Osteocyte (in vitro differentiated cells): ENCODE measurements around the gene FIGN. TPM values are rescaled to one million over a fixed set of nuclear protein-coding genes. Genes with fewer than 3 reads are reported as not detected.

Source experiments
- DNase-seq: peaks from one replicate; pipeline ENCODE4 v3.0.0; 2021; ENCODE audit warnings: mixed read lengths; ENCODE audit not compliant: unreplicated experiment; ENCODE audit errors: extremely low spot score
- H3K27ac Mint-ChIP-seq: one replicate; pipeline ENCODE4 v1.8.0; 2021; ENCODE audit warnings: mild to moderate bottlenecking, mixed read lengths; ENCODE audit not compliant: unreplicated experiment
- H3K27me3 Mint-ChIP-seq: one replicate; pipeline ENCODE4 v1.8.0; 2021; ENCODE audit warnings: mixed read lengths; ENCODE audit not compliant: unreplicated experiment
- H3K36me3 Mint-ChIP-seq: one replicate; pipeline ENCODE4 v1.8.0; 2021; ENCODE audit warnings: mixed read lengths; ENCODE audit not compliant: unreplicated experiment
- H3K4me1 Mint-ChIP-seq: one replicate; pipeline ENCODE4 v1.8.0; 2021; ENCODE audit warnings: mixed read lengths; ENCODE audit not compliant: unreplicated experiment
- H3K4me3 Mint-ChIP-seq: one replicate; pipeline ENCODE4 v1.8.0; 2021; ENCODE audit warnings: mild to moderate bottlenecking, moderate library complexity, mixed read lengths; ENCODE audit not compliant: unreplicated experiment
- H3K9me3 Mint-ChIP-seq: one replicate; pipeline ENCODE4 v1.8.0; 2021; ENCODE audit warnings: mixed read lengths; ENCODE audit not compliant: unreplicated experiment
- CTCF ChIP-seq: fragments of 200-600 bp; sonication (generic); IDR thresholded peaks from 2 replicates; pipeline ENCODE4 v1.5.0; 2021; ENCODE audit warnings: antibody characterized with exemption, mild to moderate bottlenecking, moderate library complexity
- total RNA-seq: library from RNA; stranded (reverse); gene quantifications from 2 replicates; pipeline ENCODE4 v1.2.1, GENCODE V29; 2021

Gene FIGN
- total RNA-seq, 1 donor from 2014 or later, result 37.7 TPM

GRCh38 chr2:163657281-163657656 is 78.5 kb downstream of the FIGN start:
- Mint-ChIP-seq H3K27ac (peak overlapping the region; percentile 32), H3K9me3 (no peaks in the 10 kb centered on the region), H3K4me1 (peaks cover 67% of the 10 kb centered on the region), H3K36me3 (peaks cover 17% of the 10 kb centered on the region), H3K4me3 (no peak overlapping the region), H3K27me3 (no peaks in the 10 kb centered on the region)
- no peak for DNase-seq
- no peak for TF ChIP-seq CTCF

- H3K4me1 Mint-ChIP-seq, result peaks cover 66% of the 10 kb centered on the region
- H3K36me3 Mint-ChIP-seq, result peaks cover 17% of the 10 kb centered on the region
- TF ChIP-seq CTCF, result no peak
- H3K4me3 Mint-ChIP-seq, result no peak overlapping the region
- no peaks in the 10 kb centered on the region for H3K9me3 Mint-ChIP-seq
- H3K27ac Mint-ChIP-seq, result peak overlapping the region; percentile 32
- no peaks in the 10 kb centered on the region for H3K27me3 Mint-ChIP-seq
- DNase-seq, result no peak
Observed at GRCh38 chr2:163656622-163657280, 79.1 kb downstream of the FIGN start.

GRCh38 chr2:163655667-163656066 is 80.1 kb downstream of the FIGN start:
- Mint-ChIP-seq H3K27ac (no peak overlapping the region), H3K9me3 (no peaks in the 10 kb centered on the region), H3K36me3 (peaks cover 17% of the 10 kb centered on the region), H3K27me3 (no peaks in the 10 kb centered on the region), H3K4me1 (peaks cover 67% of the 10 kb centered on the region), H3K4me3 (no peak overlapping the region)
- DNase-seq, result no peak
- TF ChIP-seq CTCF, result no peak

GRCh38 chr2:163652751-163653150 is 83.1 kb downstream of the FIGN start:
- Mint-ChIP-seq H3K36me3 (peaks cover 12% of the 10 kb centered on the region), H3K27ac (no peak overlapping the region), H3K27me3 (no peaks in the 10 kb centered on the region), H3K4me3 (no peak overlapping the region), H3K4me1 (peaks cover 58% of the 10 kb centered on the region), H3K9me3 (no peaks in the 10 kb centered on the region)
- no peak for DNase-seq
- TF ChIP-seq CTCF, result no peak

- Mint-ChIP-seq H3K36me3 (peaks cover 1% of the 10 kb centered on the region), H3K4me1 (peaks cover 48% of the 10 kb centered on the region)
- TF ChIP-seq CTCF, result no peak
Observed at GRCh38 chr2:163649080-163649479, 86.7 kb downstream of the FIGN start.

More at GRCh38 chr2:163649080-163649479, 86.7 kb downstream of the FIGN start:
- Mint-ChIP-seq H3K4me3 (no peak overlapping the region), H3K9me3 (no peaks in the 10 kb centered on the region), H3K27ac (peak overlapping the region; percentile 4), H3K27me3 (no peaks in the 10 kb centered on the region)
- no peak for DNase-seq
